ENCODE data around the gene SREK1IP1.
A peak's percentile ranks its signal among the peaks of the same experiment; 100 is the strongest.

DNA sequence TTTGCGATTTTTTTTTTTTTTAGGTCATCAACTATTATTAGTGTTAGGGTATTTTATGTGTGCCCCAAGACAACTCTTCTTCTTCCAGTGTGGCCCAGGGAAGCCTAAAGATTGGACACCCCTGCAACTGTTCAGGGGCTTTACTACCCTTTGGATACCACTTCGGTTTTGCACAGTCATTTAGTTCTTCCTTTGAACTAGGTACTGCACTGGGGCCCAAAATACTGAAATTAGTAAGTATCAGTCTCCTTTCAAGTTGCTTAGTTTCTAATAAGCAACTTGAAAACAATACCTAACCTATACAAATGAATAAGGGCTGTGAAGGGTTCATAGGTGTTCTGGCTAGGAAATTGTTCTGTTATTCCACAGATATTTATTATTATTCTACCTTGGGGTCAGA, 45.6 kb upstream of the SREK1IP1 start:
- TF ChIP-seq EZH2 (IDR thresholded peaks at IDR 0.05; ENCODE audit: borderline replicate concordance, control insufficient read depth, low read depth, low read length), result no peak
- no peak for TF ChIP-seq RCOR1 (conservative IDR thresholded peaks at IDR 0.05; ENCODE audit: low read depth, low read length)
- TF ChIP-seq RAD21 (IDR thresholded peaks at IDR 0.05; ENCODE audit: insufficient read depth, low read depth, low read length), result 0 out of 2 replicates have a peak, but pooled peaks have one; percentile 0
- TF ChIP-seq POLR2A (IDR thresholded peaks at IDR 0.05; ENCODE audit: low read depth, low read length), result no peak
- TF ChIP-seq, protein P1, sequence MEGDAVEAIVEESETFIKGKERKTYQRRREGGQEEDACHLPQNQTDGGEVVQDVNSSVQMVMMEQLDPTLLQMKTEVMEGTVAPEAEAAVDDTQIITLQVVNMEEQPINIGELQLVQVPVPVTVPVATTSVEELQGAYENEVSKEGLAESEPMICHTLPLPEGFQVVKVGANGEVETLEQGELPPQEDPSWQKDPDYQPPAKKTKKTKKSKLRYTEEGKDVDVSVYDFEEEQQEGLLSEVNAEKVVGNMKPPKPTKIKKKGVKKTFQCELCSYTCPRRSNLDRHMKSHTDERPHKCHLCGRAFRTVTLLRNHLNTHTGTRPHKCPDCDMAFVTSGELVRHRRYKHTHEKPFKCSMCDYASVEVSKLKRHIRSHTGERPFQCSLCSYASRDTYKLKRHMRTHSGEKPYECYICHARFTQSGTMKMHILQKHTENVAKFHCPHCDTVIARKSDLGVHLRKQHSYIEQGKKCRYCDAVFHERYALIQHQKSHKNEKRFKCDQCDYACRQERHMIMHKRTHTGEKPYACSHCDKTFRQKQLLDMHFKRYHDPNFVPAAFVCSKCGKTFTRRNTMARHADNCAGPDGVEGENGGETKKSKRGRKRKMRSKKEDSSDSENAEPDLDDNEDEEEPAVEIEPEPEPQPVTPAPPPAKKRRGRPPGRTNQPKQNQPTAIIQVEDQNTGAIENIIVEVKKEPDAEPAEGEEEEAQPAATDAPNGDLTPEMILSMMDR (IDR thresholded peaks at IDR 0.05 in 2 of 3, conservative IDR thresholded peaks at IDR 0.05 in 1 of 3; ENCODE audit: control insufficient read depth in 2 of 3, extremely low read depth in 1 of 3, insufficient read depth in 1 of 3, low read depth in 3 of 3, low read length in 3 of 3), result no peak
- TF ChIP-seq HDAC2 (IDR thresholded peaks at IDR 0.05), result no peak
- no peak for TF ChIP-seq NFYB (IDR thresholded peaks at IDR 0.05; ENCODE audit: insufficient read depth, low read depth, low read length)
- TF ChIP-seq, protein P2, sequence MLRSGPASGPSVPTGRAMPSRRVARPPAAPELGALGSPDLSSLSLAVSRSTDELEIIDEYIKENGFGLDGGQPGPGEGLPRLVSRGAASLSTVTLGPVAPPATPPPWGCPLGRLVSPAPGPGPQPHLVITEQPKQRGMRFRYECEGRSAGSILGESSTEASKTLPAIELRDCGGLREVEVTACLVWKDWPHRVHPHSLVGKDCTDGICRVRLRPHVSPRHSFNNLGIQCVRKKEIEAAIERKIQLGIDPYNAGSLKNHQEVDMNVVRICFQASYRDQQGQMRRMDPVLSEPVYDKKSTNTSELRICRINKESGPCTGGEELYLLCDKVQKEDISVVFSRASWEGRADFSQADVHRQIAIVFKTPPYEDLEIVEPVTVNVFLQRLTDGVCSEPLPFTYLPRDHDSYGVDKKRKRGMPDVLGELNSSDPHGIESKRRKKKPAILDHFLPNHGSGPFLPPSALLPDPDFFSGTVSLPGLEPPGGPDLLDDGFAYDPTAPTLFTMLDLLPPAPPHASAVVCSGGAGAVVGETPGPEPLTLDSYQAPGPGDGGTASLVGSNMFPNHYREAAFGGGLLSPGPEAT (IDR thresholded peaks at IDR 0.05; ENCODE audit: low read depth), result no peak
- no peak for TF ChIP-seq YY1 (IDR thresholded peaks at IDR 0.05; ENCODE audit: low read depth, low read length)

Data from GM12878 (cell line).